OCI-LY7 (cell line): Measurements from ENCODE around the gene FNDC3A.

Source experiments
- CTCF ChIP-seq: fragments of 200-600 bp; sonication (generic); conservative IDR thresholded peaks from 2 replicates; pipeline ENCODE4 v1.5.1; 2014; ENCODE audit warnings: mild to moderate bottlenecking, antibody characterized with exemption, low read length, moderate library complexity, mixed read lengths
- EZH2phosphoT487 ChIP-seq: fragments of 200-600 bp; sonication (generic); IDR thresholded peaks from 2 replicates; pipeline ENCODE4 v1.6.1; 2018; ENCODE audit warnings: low read depth, borderline replicate concordance, mild to moderate bottlenecking, mixed run types, antibody characterized with exemption, low read length, moderate library complexity, mixed read lengths

DNA sequence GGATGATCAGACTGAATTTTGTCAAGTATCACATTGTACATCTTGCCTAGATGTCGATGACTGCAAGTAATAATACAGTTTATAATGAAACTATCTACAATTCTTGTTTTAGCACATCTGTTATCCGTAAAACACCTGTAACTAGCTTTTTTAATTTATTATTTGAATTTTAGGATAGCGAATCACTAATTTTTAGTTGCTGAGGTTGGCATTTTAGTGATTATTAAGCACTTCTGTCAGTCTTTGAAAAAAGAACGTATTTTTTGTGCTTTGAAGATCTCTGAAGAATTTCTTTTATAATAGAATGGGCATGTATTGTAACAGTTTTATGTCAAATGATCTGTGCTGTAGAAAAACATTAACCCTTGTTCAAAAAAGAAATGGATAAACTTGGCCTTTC is 232.9 kb downstream of the FNDC3A start:
- TF ChIP-seq CTCF = no peak
- no peak for TF ChIP-seq EZH2phosphoT487
